Kidney epithelial cell (primary cell): ENCODE measurements around the gene COL27A1. TPM values are rescaled to one million over a fixed set of nuclear protein-coding genes. Genes with fewer than 3 reads are reported as not detected.

Source experiments
- DNase-seq: peaks from one replicate; pipeline ENCODE4 v3.0.0-alpha.2; 2010; ENCODE audit warnings: low read depth
- H3K27me3 ChIP-seq: 2 replicates; pipeline ENCODE4 v1.6.0; 2011; ENCODE audit warnings: low read length; ENCODE audit not compliant: control insufficient read depth, insufficient read depth
- H3K36me3 ChIP-seq: 2 replicates; pipeline ENCODE4 v1.5.1; 2011; ENCODE audit warnings: low read length; ENCODE audit not compliant: control insufficient read depth, insufficient read depth
- H3K4me3 ChIP-seq: 2 replicates; pipeline ENCODE4 v1.5.1; 2011; ENCODE audit warnings: low read depth, mild to moderate bottlenecking, control low read depth, low read length
- total RNA-seq: library from RNA; depleted of rRNA; stranded (reverse); fragments of >200 nt; gene quantifications from 2 replicates; pipeline ENCODE4 v1.2.3, GENCODE V29; 2015
- TF ChIP-seq, protein P1 (sequence below): IDR thresholded peaks from 2 replicates; pipeline ENCODE4 v1.5.1; 2011; ENCODE audit warnings: mild to moderate bottlenecking, moderate library complexity, low read length, control low read depth, inconsistent platforms; ENCODE audit not compliant: insufficient read depth, poor library complexity, severe bottlenecking

COL27A1 gene
- total RNA-seq, 1 donor from 2014 or later: 8.4 TPM

DNA sequence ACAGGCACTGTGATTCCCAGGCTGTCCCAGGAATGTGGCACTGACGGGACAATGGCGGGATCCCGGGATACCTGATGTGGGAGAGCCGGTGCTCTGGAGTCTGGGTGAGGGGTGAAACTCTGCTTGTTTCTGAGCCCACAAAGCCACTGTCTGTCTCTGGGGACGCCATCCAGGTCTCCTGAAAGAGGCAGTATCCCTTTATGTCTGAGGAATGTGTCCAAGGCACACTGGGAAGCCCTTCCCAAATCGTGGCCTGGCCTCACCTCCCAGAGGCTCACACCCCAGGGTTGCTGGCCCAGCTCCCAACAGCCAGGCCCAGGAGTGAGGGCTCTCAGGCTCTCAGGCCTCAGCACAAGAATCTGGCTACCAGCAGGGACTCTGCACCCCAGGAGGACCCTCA, 201.5 kb downstream of the COL27A1 start:
- DNase-seq: no peak
- Histone ChIP-seq H3K4me3 (no peak overlapping the region), H3K36me3 (peaks cover 14% of the 10 kb centered on the region), H3K27me3 (no peaks in the 10 kb centered on the region)
- TF ChIP-seq, protein P1, sequence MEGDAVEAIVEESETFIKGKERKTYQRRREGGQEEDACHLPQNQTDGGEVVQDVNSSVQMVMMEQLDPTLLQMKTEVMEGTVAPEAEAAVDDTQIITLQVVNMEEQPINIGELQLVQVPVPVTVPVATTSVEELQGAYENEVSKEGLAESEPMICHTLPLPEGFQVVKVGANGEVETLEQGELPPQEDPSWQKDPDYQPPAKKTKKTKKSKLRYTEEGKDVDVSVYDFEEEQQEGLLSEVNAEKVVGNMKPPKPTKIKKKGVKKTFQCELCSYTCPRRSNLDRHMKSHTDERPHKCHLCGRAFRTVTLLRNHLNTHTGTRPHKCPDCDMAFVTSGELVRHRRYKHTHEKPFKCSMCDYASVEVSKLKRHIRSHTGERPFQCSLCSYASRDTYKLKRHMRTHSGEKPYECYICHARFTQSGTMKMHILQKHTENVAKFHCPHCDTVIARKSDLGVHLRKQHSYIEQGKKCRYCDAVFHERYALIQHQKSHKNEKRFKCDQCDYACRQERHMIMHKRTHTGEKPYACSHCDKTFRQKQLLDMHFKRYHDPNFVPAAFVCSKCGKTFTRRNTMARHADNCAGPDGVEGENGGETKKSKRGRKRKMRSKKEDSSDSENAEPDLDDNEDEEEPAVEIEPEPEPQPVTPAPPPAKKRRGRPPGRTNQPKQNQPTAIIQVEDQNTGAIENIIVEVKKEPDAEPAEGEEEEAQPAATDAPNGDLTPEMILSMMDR: no peak

DNA sequence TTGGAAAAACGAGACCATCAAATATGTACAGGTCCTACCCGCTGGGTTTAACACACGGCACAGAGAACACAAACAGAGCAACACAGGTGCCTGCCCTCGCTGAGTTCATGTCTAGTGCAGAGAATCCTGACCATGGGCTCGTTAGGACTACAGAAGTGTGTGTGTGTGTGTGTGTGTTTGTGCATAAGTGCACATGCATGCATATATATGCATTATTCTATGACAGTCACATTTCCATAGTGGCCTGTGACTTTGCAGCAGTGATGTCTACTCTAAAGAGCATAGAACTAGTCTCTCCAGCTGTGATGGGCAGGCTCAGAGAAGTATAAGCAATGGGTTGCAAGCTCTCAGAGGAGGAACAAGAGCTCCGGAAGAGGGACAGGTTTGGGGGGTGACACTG, 202.0 kb downstream of the COL27A1 start:
- Histone ChIP-seq H3K36me3 (peaks cover 13% of the 10 kb centered on the region), H3K4me3 (no peak overlapping the region), H3K27me3 (no peaks in the 10 kb centered on the region)
- TF ChIP-seq, protein P1: no peak
- no peak for DNase-seq

DNA sequence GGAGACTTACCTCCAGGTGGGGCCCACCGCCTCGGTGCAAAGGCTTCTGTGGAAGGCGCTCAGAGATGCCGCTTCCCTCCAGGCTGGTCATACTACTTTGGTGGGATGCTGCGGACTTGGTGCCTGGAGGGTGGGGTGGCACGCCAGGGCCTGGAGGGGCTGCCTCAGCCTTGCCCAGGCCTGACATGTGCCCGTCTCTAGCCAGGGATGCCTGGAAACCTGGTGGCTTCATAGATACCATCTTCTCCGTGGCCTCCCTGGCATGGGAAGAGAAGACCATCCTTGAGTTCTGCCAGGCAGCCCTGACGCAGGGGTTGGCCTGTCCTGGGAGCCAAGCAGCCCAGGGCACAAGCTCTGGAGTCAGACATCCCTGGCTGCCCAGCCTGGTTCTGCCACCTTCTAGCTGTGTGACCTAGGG, 202.6 kb downstream of the COL27A1 start:
- TF ChIP-seq, protein P1: no peak
- DNase-seq: no peak
- no peaks in the 10 kb centered on the region for H3K27me3 ChIP-seq
- peaks cover 13% of the 10 kb centered on the region for H3K36me3 ChIP-seq
- no peak overlapping the region for H3K4me3 ChIP-seq

DNA sequence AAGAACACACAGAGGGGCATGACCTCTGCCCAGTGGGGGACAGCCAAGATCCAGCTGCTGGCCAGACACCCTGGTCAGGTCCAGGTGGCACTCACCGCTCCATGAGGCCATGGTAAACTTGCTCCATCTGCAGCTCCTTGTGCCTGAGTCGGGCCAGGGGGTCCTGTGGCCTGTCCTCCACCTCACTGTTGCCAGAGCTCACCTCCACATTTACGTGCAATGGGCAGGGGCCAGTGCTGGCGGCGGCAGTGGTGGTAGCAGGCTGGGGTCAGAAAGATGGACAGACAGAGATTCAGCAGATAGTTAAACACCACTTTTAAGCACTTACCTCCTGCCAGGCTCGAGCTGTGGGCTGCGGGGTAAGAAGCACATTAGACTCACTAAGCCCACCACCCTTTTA, 204.5 kb downstream of the COL27A1 start:
- Histone ChIP-seq H3K36me3 (peaks cover 13% of the 10 kb centered on the region), H3K4me3 (no peak overlapping the region), H3K27me3 (no peaks in the 10 kb centered on the region)
- no peak for DNase-seq
- TF ChIP-seq, protein P1: no peak

DNA sequence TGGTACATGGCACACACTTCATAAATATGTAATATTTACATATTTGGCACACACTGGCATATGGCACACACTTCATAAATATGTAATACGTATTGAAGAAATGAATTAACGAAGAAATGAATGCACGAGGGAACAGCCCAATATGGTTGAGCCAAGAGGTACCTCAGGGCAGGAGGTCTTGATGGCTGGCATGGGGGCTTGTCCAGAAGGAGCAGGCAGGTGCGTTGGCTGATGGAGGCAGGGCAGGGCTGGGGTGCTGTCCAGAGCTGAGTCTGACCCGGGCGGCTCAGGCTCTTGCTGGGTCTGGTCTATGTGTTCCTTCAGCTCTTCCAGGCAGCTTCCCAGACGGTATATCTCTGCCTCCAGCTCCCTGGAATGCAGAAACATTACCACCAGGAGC, 206.2 kb downstream of the COL27A1 start:
- Histone ChIP-seq H3K27me3 (no peaks in the 10 kb centered on the region), H3K4me3 (no peak overlapping the region), H3K36me3 (peaks cover 11% of the 10 kb centered on the region)
- DNase-seq: no peak
- TF ChIP-seq, protein P1: no peak

Other genes starting within 250 kb of the COL27A1 start
- gene AMBP, start 77.2 kb upstream of the COL27A1 start, total RNA-seq: not detected in 2 replicates
- gene KIF12, start 56.2 kb upstream of the COL27A1 start, total RNA-seq: 13.8 and 15.8 TPM in 2 replicates
- not detected in 2 replicates for gene ORM1, start 167.6 kb downstream of the COL27A1 start, total RNA-seq
- not detected in 2 replicates for gene ORM2, start 174.3 kb downstream of the COL27A1 start, total RNA-seq
- 34.6 and 40.5 TPM in 2 replicates for gene AKNA, start 232.4 kb downstream of the COL27A1 start, total RNA-seq